Breast epithelium (tissue), 4 donors: ENCODE results near the gene OCA2. TPM values are rescaled to one million over a fixed set of nuclear protein-coding genes. Genes with fewer than 3 reads are reported as not detected.
A peak's percentile ranks its signal among the peaks of the same experiment; 100 is the strongest.

Experiments
- DNase-seq, 2 donors: peaks; one replicate each; pipeline ENCODE4 v3.0.0-alpha.2; 2019; ENCODE audit warnings: low spot score in 2 of 2
- H3K27ac ChIP-seq, 2 donors: fragments of 200-600 bp; sonication (generic) in 1 of 2; one replicate each; pipeline ENCODE4 v1.5.1; 2016 to 2019; ENCODE audit warnings: mild to moderate bottlenecking in 1 of 2
- H3K27me3 ChIP-seq, 2 donors: fragments of 200-600 bp; sonication (generic) in 1 of 2; one replicate each; pipeline versions ENCODE4 v1.5.1 to v1.6.0; 2017 to 2019; ENCODE audit warnings: control low read depth in 1 of 2, mild to moderate bottlenecking in 1 of 2
- H3K36me3 ChIP-seq: fragments of 200-600 bp; one replicate; pipeline ENCODE4 v1.5.1; 2019
- H3K4me1 ChIP-seq, 2 donors: fragments of 200-600 bp; sonication (generic); one replicate each; pipeline ENCODE4 v1.5.1; 2016 to 2019; ENCODE audit warnings: control low read depth in 1 of 2
- H3K4me3 ChIP-seq, 3 donors: fragments of 200-600 bp; sonication (generic); 1 replicate in 2 of 3; 2 replicates in 1 of 3; pipeline ENCODE4 v1.5.1; 2016 to 2019; ENCODE audit warnings: mild to moderate bottlenecking in 3 of 3, moderate library complexity in 2 of 3
- H3K9me3 ChIP-seq, 2 donors: fragments of 200-600 bp; sonication (generic) in 1 of 2; one replicate each; pipeline ENCODE4 v1.5.1; 2016 to 2019; ENCODE audit warnings: control low read depth in 1 of 2
- POLR2A ChIP-seq: fragments of 450-650 bp; IDR thresholded peaks from one replicate; pipeline ENCODE4 v1.6.1; 2016; ENCODE audit warnings: antibody characterized with exemption, mild to moderate bottlenecking, moderate library complexity
- POLR2AphosphoS5 ChIP-seq, 3 donors: sonication (generic); formaldehyde crosslinking; IDR thresholded peaks; one replicate each; pipeline ENCODE4 v1.6.1; 2017; ENCODE audit warnings: antibody characterized with exemption in 3 of 3
- intact Hi-C: fragments of 100-400 bp; cut with DNase I; formaldehyde crosslinking; loops from one replicate; pipeline ENCODE4 v1.15.1; 2023; ENCODE audit warnings: low total_unique reads
- total RNA-seq, 3 donors: library from RNA; depleted of rRNA; stranded (reverse); fragments of >200 nt; gene quantifications; one replicate each; pipeline ENCODE4 v1.1.0, GENCODE V29; 2016
- TF ChIP-seq, protein P1 (sequence below), 3 donors: fragments of 450-650 bp; IDR thresholded peaks; one replicate each; pipeline ENCODE4 v1.5.1; 2016 to 2017; ENCODE audit warnings: antibody characterized with exemption in 3 of 3, mild to moderate bottlenecking in 3 of 3, moderate library complexity in 3 of 3

OCA2 gene
- total RNA-seq, 3 donors from 2014 or later: 0.59 to 0.80 (median 0.66) TPM

- TF ChIP-seq POLR2AphosphoS5 (IDR thresholded peaks at IDR 0.05) (no peak), POLR2A (no peak)
- TF ChIP-seq, protein P1, sequence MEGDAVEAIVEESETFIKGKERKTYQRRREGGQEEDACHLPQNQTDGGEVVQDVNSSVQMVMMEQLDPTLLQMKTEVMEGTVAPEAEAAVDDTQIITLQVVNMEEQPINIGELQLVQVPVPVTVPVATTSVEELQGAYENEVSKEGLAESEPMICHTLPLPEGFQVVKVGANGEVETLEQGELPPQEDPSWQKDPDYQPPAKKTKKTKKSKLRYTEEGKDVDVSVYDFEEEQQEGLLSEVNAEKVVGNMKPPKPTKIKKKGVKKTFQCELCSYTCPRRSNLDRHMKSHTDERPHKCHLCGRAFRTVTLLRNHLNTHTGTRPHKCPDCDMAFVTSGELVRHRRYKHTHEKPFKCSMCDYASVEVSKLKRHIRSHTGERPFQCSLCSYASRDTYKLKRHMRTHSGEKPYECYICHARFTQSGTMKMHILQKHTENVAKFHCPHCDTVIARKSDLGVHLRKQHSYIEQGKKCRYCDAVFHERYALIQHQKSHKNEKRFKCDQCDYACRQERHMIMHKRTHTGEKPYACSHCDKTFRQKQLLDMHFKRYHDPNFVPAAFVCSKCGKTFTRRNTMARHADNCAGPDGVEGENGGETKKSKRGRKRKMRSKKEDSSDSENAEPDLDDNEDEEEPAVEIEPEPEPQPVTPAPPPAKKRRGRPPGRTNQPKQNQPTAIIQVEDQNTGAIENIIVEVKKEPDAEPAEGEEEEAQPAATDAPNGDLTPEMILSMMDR (IDR thresholded peaks at IDR 0.05): no peak
- Histone ChIP-seq H3K27ac (no peak overlapping the region), H3K27me3 (peaks cover 0 to 64% of the 10 kb centered on the region in 2 donors), H3K4me1 (peaks cover 0 to 6% of the 10 kb centered on the region in 2 donors), H3K9me3 (no peaks in the 10 kb centered on the region), H3K36me3 (no peaks in the 10 kb centered on the region), H3K4me3 (no peak overlapping the region)
- DNase-seq: no peak
- intact Hi-C loops: no loop called here
Measured at GRCh38 chr15:28101983-28102441, 2.9 kb upstream of the OCA2 start.

DNA sequence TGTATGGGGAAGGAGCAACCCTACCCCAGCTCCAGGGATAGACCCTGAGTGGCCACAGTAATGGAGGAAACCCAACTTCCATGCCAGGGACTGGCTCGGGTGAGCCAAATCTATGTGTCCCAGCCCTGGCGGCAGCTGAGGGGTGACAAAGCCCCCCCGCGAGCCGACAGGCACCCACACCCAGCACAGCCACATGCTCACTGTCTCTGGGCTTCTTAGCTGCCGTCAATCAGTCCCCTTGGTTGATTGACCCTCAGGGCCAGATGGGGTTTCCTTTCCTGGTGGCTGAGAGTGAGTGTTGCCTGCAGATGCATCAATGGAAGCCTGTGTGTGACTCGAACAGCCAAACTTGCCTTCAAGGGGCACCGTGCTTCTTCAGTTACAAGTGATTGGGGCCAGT is 2.1 kb upstream of the OCA2 start:
- intact Hi-C loops: no loop called here
- Histone ChIP-seq H3K27ac (no peak overlapping the region), H3K4me3 (no peak overlapping the region), H3K9me3 (no peaks in the 10 kb centered on the region), H3K36me3 (no peaks in the 10 kb centered on the region), H3K27me3 (peaks cover 0 to 64% of the 10 kb centered on the region in 2 donors), H3K4me1 (no peaks in the 10 kb centered on the region)
- DNase-seq: no peak
- TF ChIP-seq POLR2AphosphoS5 (IDR thresholded peaks at IDR 0.05) (no peak), POLR2A (no peak)
- TF ChIP-seq, protein P1 (IDR thresholded peaks at IDR 0.05): no peak

DNA sequence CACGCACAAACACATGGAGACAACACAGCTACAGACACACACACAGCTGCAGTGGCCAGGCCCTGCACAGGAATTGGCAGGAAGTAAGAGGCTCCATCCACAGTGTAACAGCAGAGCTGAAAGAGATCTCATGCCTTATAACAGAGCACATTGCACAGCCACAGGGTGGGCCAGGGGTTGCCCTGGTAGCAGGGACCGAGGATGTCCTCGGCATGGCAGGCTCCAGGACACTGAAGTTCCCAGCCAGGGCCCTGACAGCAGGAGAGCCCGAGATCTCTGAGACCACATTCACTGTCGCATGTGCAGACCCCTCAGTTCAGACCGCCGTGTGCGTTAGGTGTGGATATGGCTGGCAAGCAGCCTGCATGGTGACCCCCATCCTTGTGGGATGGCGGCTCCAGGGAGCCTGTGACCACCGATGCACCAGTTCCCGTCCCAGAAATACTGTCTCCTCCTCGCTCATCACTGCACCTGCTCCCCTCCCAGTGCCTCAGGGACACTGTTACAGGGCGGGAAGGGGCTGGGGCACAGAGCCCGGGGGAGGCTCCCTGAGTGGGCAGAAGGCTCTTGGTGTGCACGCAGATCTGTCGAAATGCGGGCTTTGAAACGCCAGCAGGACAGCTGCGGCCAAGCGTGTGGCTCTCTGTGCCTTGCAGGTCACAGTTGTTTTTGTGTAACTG is 1.5 kb upstream of the OCA2 start:
- peaks cover 0 to 64% of the 10 kb centered on the region in 2 donors for H3K27me3 ChIP-seq
- no peaks in the 10 kb centered on the region for H3K9me3 ChIP-seq
- DNase-seq: no peak
- no peaks in the 10 kb centered on the region for H3K36me3 ChIP-seq
- intact Hi-C loops: no loop called here
- H3K27ac ChIP-seq: no peak overlapping the region
- no peaks in the 10 kb centered on the region for H3K4me1 ChIP-seq
- no peak overlapping the region for H3K4me3 ChIP-seq
- no peak for TF ChIP-seq POLR2AphosphoS5 (IDR thresholded peaks at IDR 0.05)

DNA sequence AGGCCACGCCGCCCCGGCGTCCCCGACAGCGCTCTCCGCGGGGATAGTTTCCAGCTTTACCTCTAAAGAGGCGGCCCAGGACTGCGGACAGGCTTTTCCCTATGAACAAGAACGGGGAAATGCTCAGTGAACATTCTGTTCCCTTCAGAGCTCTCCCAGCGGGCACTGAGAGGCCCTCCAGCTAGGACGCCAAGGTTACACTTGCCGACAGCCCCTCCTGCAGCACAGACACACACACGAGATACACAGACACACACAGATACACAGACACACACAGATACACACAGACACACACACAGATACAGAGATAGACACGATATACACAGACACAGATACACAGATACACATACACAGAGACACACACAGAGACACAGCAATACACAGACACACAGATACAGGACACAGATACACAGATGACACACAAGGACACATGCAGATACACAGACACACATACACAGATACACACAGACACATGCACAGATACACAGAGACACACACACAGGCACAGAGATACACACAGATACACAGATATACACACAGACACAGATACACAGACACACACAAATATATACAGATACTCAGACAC is 533 bp upstream of the OCA2 start:
- intact Hi-C loops: loop anchor here (5.0 kb wide), 1 partner anchor 657 kb away; no protein-coding TSS in a partner anchor
- Histone ChIP-seq H3K27me3 (peaks cover 0 to 65% of the 10 kb centered on the region in 2 donors), H3K4me3 (peak overlapping the region; percentile 20 to 55 (median 42)), H3K36me3 (no peaks in the 10 kb centered on the region), H3K4me1 (no peaks in the 10 kb centered on the region), H3K9me3 (no peaks in the 10 kb centered on the region), H3K27ac (no peak overlapping the region)
- DNase-seq: no peak
- TF ChIP-seq POLR2A (no peak), POLR2AphosphoS5 (IDR thresholded peaks at IDR 0.05) (no peak)
- TF ChIP-seq, protein P1 (IDR thresholded peaks at IDR 0.05): no peak

DNA sequence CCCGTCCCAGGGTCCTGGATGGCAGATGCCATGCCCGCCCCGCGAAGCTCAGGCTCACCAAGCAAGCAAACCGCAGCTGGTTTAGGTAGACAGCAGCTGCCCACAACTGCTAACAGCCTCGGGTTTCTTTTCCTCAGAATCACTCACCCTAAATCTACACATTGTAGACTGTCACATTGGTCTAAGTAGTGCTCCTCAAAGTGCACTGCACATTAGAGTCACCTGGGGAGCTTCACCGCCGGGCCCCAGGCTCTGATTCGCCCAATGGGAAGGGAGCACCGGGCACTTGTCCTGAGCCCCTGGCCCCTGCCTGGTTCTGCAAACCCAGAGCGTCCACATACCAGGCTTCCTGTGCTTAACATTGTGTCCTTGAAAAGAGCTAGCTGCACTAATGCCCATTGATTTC is 752 bp downstream of the OCA2 start:
- H3K4me1 ChIP-seq: no peaks in the 10 kb centered on the region
- no peak overlapping the region for H3K27ac ChIP-seq
- no peak overlapping the region for H3K4me3 ChIP-seq
- H3K36me3 ChIP-seq: no peaks in the 10 kb centered on the region
- DNase-seq: no peak
- intact Hi-C loops: loop anchor here (5.0 kb wide), 1 partner anchor 656 kb away; no protein-coding TSS in a partner anchor
- no peak for TF ChIP-seq POLR2AphosphoS5 (IDR thresholded peaks at IDR 0.05)
- TF ChIP-seq, protein P1 (IDR thresholded peaks at IDR 0.05): no peak
- no peak for TF ChIP-seq POLR2A
- H3K27me3 ChIP-seq: peaks cover 0 to 77% of the 10 kb centered on the region in 2 donors
- H3K9me3 ChIP-seq: no peaks in the 10 kb centered on the region
